Gastroesophageal sphincter (tissue), 4 donors: Measurements from ENCODE around the gene INO80E. TPM values are rescaled to one million over a fixed set of nuclear protein-coding genes. Genes with fewer than 3 reads are reported as not detected.

Experiments
- ATAC-seq: fragments of 150-250 bp; one replicate; pipeline ENCODE4 v1.9.1; 2016; ENCODE audit warnings: mild to moderate bottlenecking, moderate library complexity
- H3K27ac ChIP-seq, 4 donors: fragments of 200-600 bp; sonication (generic) in 3 of 4; 1 replicate in 3 of 4; 2 replicates in 1 of 4; pipeline ENCODE4 v1.5.1; 2016 to 2019
- H3K27me3 ChIP-seq: fragments of 200-600 bp; sonication (generic); one replicate; pipeline ENCODE4 v1.5.1; 2019
- H3K36me3 ChIP-seq, 2 donors: fragments of 200-600 bp; sonication (generic); one replicate each; pipeline ENCODE4 v1.5.1; 2019; ENCODE audit warnings: control low read depth in 1 of 2
- H3K4me1 ChIP-seq, 3 donors: fragments of 200-600 bp; sonication (generic); 1 replicate in 2 of 3; 2 replicates in 1 of 3; pipeline ENCODE4 v1.5.1; 2016 to 2019; ENCODE audit warnings: control low read depth in 2 of 3
- H3K4me3 ChIP-seq, 2 donors: fragments of 200-600 bp; sonication (generic); one replicate each; pipeline ENCODE4 v1.5.1; 2019; ENCODE audit warnings: mild to moderate bottlenecking in 1 of 2, moderate library complexity in 1 of 2
- H3K9me3 ChIP-seq, 3 donors: fragments of 200-600 bp; sonication (generic); one replicate each; pipeline ENCODE4 v1.5.1; 2017 to 2019; ENCODE audit warnings: control low read depth in 2 of 3
- EP300 ChIP-seq: sonication (generic); formaldehyde crosslinking; IDR thresholded peaks from one replicate; pipeline ENCODE4 v1.6.1; 2017; ENCODE audit warnings: antibody characterized with exemption, mild to moderate bottlenecking
- POLR2A ChIP-seq, 2 donors: fragments of 450-650 bp; IDR thresholded peaks; one replicate each; pipeline ENCODE4 v1.6.1; 2017; ENCODE audit warnings: antibody characterized with exemption in 2 of 2, mild to moderate bottlenecking in 2 of 2, moderate library complexity in 1 of 2
- POLR2AphosphoS5 ChIP-seq: sonication (generic); formaldehyde crosslinking; IDR thresholded peaks from one replicate; pipeline ENCODE4 v1.6.1; 2017; ENCODE audit warnings: antibody characterized with exemption
- WGBS, 2 donors: methylation state at CpG; one replicate each; pipeline ENCODE4 v1.1.5; 2018; ENCODE audit warnings: low coverage in 1 of 2; 5-methylcytosine and 5-hydroxymethylcytosine counted together
- total RNA-seq, 4 donors: library from RNA; depleted of rRNA; stranded (reverse); fragments of >200 nt; gene quantifications; one replicate each; pipeline ENCODE4 v1.1.0, GENCODE V29; 2016
- TF ChIP-seq, protein P1 (sequence below), 4 experiments: fragments of 200-600 bp in 2 of 4; fragments of 450-650 bp in 2 of 4; sonication (generic) in 1 of 4; IDR thresholded peaks; one replicate each; pipeline ENCODE4 v1.5.1; 2017 to 2019; ENCODE audit warnings: antibody characterized with exemption in 4 of 4, mild to moderate bottlenecking in 2 of 4, moderate library complexity in 2 of 4

INO80E gene
- total RNA-seq, 4 donors from 2014 or later, result 40.9 to 82.2 (median 74.4) TPM

DNA sequence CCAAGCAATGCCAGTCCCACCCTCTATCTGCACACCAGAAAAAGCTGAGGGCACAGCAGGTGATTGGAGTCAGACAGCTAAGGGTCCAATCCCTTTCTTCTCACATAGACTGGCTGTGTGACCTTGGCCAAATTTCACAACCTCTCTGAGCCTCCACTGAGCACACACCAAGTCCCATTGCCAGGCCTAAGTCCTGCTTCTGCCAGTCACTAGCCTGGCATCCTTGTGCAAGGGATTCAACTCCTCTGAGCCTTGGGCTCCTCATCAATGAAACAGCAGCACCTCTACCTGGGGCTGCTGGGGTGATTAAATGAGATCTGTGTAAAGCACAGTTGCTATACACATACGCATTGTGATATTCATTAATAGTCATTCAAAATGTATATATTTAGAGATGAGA lies 50.5 kb downstream of the INO80E start:
- no peak for TF ChIP-seq POLR2A (IDR thresholded peaks at IDR 0.05)
- TF ChIP-seq POLR2AphosphoS5, result no peak
- no peak for TF ChIP-seq EP300
- TF ChIP-seq, protein P1, sequence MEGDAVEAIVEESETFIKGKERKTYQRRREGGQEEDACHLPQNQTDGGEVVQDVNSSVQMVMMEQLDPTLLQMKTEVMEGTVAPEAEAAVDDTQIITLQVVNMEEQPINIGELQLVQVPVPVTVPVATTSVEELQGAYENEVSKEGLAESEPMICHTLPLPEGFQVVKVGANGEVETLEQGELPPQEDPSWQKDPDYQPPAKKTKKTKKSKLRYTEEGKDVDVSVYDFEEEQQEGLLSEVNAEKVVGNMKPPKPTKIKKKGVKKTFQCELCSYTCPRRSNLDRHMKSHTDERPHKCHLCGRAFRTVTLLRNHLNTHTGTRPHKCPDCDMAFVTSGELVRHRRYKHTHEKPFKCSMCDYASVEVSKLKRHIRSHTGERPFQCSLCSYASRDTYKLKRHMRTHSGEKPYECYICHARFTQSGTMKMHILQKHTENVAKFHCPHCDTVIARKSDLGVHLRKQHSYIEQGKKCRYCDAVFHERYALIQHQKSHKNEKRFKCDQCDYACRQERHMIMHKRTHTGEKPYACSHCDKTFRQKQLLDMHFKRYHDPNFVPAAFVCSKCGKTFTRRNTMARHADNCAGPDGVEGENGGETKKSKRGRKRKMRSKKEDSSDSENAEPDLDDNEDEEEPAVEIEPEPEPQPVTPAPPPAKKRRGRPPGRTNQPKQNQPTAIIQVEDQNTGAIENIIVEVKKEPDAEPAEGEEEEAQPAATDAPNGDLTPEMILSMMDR (IDR thresholded peaks at IDR 0.05), result no peak
- no peaks in the 10 kb centered on the region for H3K36me3 ChIP-seq
- no peak for ATAC-seq
- H3K9me3 ChIP-seq, result no peaks in the 10 kb centered on the region
- WGBS, 2 donors, result 50 to 80% methylated on average over 1 of the region's 1 CpG
- H3K27me3 ChIP-seq, result peaks cover 30% of the 10 kb centered on the region
- no peaks in the 10 kb centered on the region for H3K4me1 ChIP-seq
- H3K4me3 ChIP-seq, result no peak overlapping the region
- no peak overlapping the region for H3K27ac ChIP-seq

DNA sequence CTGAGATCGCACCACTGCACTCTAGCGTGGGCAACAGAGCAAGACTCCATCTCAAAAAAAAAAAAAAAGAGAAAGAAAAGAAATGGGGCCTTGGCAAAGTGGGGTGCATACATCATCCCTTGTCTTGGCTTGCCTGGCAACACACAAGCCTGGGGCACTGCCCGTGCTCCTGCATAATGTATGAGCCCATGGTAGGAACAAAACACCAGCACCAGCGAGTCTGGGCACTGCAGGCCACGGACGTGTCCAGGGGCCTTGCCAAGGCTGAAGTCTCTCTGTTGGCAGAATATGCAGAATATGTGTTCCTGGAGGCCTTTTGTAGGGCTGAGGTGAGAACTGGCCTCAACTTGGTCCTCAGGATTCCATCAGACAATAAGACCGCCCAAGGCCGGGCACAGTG lies 53.8 kb downstream of the INO80E start:
- no peak for TF ChIP-seq POLR2AphosphoS5
- ATAC-seq, result no peak
- H3K27ac ChIP-seq, result no peak overlapping the region
- no peak overlapping the region for H3K4me3 ChIP-seq
- H3K27me3 ChIP-seq, result peaks cover 4% of the 10 kb centered on the region
- peaks cover 0 to 22% (median 14%) of the 10 kb centered on the region in 3 donors for H3K4me1 ChIP-seq
- no peaks in the 10 kb centered on the region for H3K36me3 ChIP-seq
- WGBS, 2 donors, result 79 to 87% methylated on average over 4 to 7 of the region's 8 CpGs
- H3K9me3 ChIP-seq, result no peaks in the 10 kb centered on the region

DNA sequence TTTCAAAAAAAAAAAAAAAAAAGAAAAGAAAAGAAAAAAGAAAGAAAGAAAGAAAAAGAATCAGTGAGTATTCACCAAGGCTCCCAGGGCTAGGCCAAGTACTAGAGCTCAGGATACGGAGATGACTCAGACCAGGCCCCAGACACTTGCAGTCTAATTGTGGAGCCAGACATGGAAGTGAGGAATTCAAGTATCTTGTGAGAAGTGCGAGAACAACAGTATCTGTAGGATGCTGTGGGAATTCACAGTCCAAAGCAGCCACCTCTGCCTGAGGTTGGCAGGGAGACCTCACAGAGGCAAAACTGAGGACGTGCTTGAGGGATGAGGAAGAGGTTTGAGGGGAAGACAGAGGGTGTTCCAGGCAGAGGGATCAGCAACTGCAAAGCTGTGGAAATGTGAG lies 55.5 kb downstream of the INO80E start:
- WGBS, 2 donors, result 65 to 71% methylated on average over 3 of the region's 3 CpGs
- Histone ChIP-seq H3K27ac (no peak overlapping the region), H3K27me3 (peaks cover under 1% of the 10 kb centered on the region), H3K36me3 (no peaks in the 10 kb centered on the region), H3K9me3 (no peaks in the 10 kb centered on the region), H3K4me3 (no peak overlapping the region), H3K4me1 (peaks cover 0 to 22% (median 14%) of the 10 kb centered on the region in 3 donors)
- TF ChIP-seq EP300 (no peak), POLR2A (IDR thresholded peaks at IDR 0.05) (no peak), POLR2AphosphoS5 (no peak)
- TF ChIP-seq, protein P1 (IDR thresholded peaks at IDR 0.05), result no peak
- ATAC-seq, result no peak

DNA sequence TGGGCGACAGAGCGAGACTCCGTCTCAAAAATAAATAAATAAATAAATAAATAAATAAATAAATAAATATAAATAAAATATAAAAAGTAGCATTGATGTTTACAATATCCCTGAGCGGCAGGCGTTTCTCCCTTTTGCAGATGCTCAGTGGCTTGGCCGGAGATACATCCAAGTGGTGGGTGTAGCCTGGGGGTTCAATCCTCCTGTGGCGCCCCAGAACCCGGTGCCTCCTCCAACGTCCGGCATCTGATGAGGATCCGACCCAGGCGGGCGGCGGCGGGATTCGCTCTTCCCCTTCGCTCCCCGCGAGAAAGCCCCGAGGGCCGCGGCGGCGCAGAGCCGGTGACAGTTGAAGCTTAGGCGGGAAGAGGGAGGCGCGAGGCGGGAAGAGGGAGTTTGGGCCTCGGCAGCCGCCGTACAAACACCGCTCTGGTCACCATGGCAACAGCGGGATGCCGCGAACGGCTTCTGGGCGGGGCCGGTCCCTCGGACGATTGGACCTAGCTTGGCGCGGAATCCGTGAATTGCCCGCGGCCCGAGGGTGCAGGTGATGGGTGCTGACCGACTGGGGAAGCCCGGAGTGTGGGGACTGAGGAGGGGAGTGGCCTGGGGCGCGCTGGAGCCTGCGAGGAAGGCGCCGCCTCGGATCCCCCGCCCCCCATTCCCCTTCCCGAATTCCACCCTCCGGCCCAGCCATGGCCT lies 56.8 kb downstream of the INO80E start:
- Histone ChIP-seq H3K27me3 (no peaks in the 10 kb centered on the region), H3K4me1 (peaks cover 0 to 22% (median 14%) of the 10 kb centered on the region in 3 donors), H3K36me3 (no peaks in the 10 kb centered on the region), H3K9me3 (no peaks in the 10 kb centered on the region), H3K4me3 (peak overlapping the region; percentile 50 to 75), H3K27ac (peak overlapping the region in 3 of 4 donors; percentile 49 to 69 (median 53))
- peak; percentile 86 for ATAC-seq
- TF ChIP-seq EP300, result no peak
- TF ChIP-seq, protein P1 (IDR thresholded peaks at IDR 0.05), result peak in 1 of 4 experiments; percentile 12
- TF ChIP-seq POLR2AphosphoS5, result peak; percentile 92
- WGBS, 2 donors, result 16 to 20% methylated on average over 5 to 10 of the region's 58 CpGs

DNA sequence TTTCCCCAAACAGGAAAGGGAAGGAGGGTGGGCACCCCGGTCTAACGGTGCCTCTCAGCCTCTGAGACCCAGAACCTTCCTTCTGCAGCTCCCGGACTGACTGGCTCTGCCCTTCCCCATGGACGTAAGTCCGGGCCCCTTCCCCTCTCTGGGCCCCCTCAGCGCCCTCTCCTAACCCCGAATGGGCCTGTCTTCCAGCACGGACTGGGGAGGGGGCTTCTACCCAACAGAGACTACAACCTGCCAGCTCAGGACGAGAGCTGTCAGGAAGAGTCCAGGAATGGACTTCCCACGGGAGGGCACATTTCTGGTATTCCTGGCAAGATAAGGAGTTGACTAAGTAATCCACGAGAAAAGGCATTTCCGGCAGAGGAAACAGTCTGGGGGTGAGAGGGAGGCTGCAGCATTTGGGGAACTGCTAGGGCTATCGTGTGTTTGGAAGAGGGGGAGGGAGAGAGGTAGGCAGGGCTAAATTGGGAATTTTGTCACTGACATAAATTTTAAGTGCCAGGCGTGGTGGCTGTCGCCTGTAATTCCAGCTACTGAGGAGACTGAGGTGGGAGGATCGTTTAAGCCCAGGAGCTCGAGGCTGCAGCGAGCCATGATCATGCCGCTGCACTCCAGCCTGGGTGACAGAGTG lies 57.5 kb downstream of the INO80E start:
- no peaks in the 10 kb centered on the region for H3K36me3 ChIP-seq
- peak overlapping the region in 3 of 4 donors; percentile 49 to 69 (median 53) for H3K27ac ChIP-seq
- H3K4me3 ChIP-seq, result peak overlapping the region; percentile 50 to 75
- H3K27me3 ChIP-seq, result no peaks in the 10 kb centered on the region
- H3K4me1 ChIP-seq, result peaks cover 0 to 22% (median 14%) of the 10 kb centered on the region in 3 donors
- no peaks in the 10 kb centered on the region for H3K9me3 ChIP-seq
- no peak for TF ChIP-seq POLR2A (IDR thresholded peaks at IDR 0.05)
- TF ChIP-seq EP300, result no peak
- TF ChIP-seq, protein P1 (IDR thresholded peaks at IDR 0.05), result no peak
- TF ChIP-seq POLR2AphosphoS5, result no peak
- ATAC-seq, result peak; percentile 10
- WGBS, 2 donors, result 4 to 17% methylated on average over 4 to 7 of the region's 19 CpGs
